Lower leg skin (tissue), 4 donors: ENCODE results near the gene ARNT2. TPM values are rescaled to one million over a fixed set of nuclear protein-coding genes. Genes with fewer than 3 reads are reported as not detected.
A peak's percentile ranks its signal among the peaks of the same experiment; 100 is the strongest.

ENCODE experiments used
- DNase-seq, 2 donors: peaks; one replicate each; pipeline ENCODE4 v3.0.0-alpha.2; 2019; ENCODE audit warnings: low spot score in 2 of 2
- H3K4me3 ChIP-seq: fragments of 200-600 bp; sonication (generic); 2 replicates; pipeline ENCODE4 v1.5.1; 2017; ENCODE audit warnings: mild to moderate bottlenecking, low read depth; ENCODE audit not compliant: poor library complexity, severe bottlenecking
- CTCF ChIP-seq, 3 donors: fragments of 450-650 bp; IDR thresholded peaks; one replicate each; pipeline ENCODE4 v1.5.1; 2016; ENCODE audit warnings: antibody characterized with exemption in 3 of 3, mild to moderate bottlenecking in 3 of 3, moderate library complexity in 2 of 3
- POLR2A ChIP-seq, 2 donors: fragments of 450-650 bp; IDR thresholded peaks; one replicate each; pipeline ENCODE4 v1.6.1; 2016 to 2017; ENCODE audit warnings: antibody characterized with exemption in 2 of 2, mild to moderate bottlenecking in 1 of 2, moderate library complexity in 1 of 2
- WGBS, 2 donors: methylation state at CpG; one replicate each; pipeline ENCODE4 v1.1.5; 2018; 5-methylcytosine and 5-hydroxymethylcytosine counted together
- intact Hi-C: fragments of 100-400 bp; cut with DNase I; formaldehyde crosslinking; loops from one replicate; pipeline ENCODE4 v1.15.0; 2023; ENCODE audit warnings: low total_unique reads
- total RNA-seq, 4 donors: library from RNA; depleted of rRNA; stranded (reverse); fragments of >200 nt; gene quantifications; one replicate each; pipeline ENCODE4 v1.1.0, GENCODE V29; 2016

Gene ARNT2
- total RNA-seq, 4 donors from 2014 or later: 1.7 to 8.7 (median 3.0) TPM

GRCh38 chr15:80580536-80581260 lies 176.5 kb downstream of the ARNT2 start:
- WGBS, 2 donors: 75 to 86% methylated on average over 10 to 11 of the region's 11 CpGs
- intact Hi-C loops: no loop called here
- no peak overlapping the region for H3K4me3 ChIP-seq
- DNase-seq: peak in 1 of 2 donors; percentile 74
- TF ChIP-seq CTCF (IDR thresholded peaks at IDR 0.05): no peak
- no peak for TF ChIP-seq POLR2A (IDR thresholded peaks at IDR 0.05)

- TF ChIP-seq CTCF (IDR thresholded peaks at IDR 0.05): no peak
- TF ChIP-seq POLR2A (IDR thresholded peaks at IDR 0.05): no peak
- peak in 1 of 2 donors; percentile 39 for DNase-seq
- no peak overlapping the region for H3K4me3 ChIP-seq
- intact Hi-C loops: no loop called here
- WGBS, 2 donors: 69 to 74% methylated on average over 7 of the region's 7 CpGs
These were observed 177.8 kb downstream of the ARNT2 start for GRCh38 chr15:80581976-80582375.

- DNase-seq: peak in 1 of 2 donors; percentile 80
These were observed 178.7 kb downstream of the ARNT2 start for GRCh38 chr15:80582816-80583423.

GRCh38 chr15:80584561-80584964 lies 180.4 kb downstream of the ARNT2 start:
- peak in 1 of 2 donors; percentile 68 for DNase-seq
- TF ChIP-seq CTCF (IDR thresholded peaks at IDR 0.05) (no peak), POLR2A (IDR thresholded peaks at IDR 0.05) (no peak)
- WGBS, 2 donors: 80 to 82% methylated on average over 7 of the region's 7 CpGs
- intact Hi-C loops: no loop called here
- no peak overlapping the region for H3K4me3 ChIP-seq

More at GRCh38 chr15:80582816-80583423, 178.7 kb downstream of the ARNT2 start:
- H3K4me3 ChIP-seq: no peak overlapping the region
- TF ChIP-seq CTCF (IDR thresholded peaks at IDR 0.05): no peak
- no peak for TF ChIP-seq POLR2A (IDR thresholded peaks at IDR 0.05)
- 94 to 98% methylated on average over 15 of the region's 15 CpGs for WGBS, 2 donors
- intact Hi-C loops: no loop called here

- TF ChIP-seq POLR2A (IDR thresholded peaks at IDR 0.05): no peak
- TF ChIP-seq CTCF (IDR thresholded peaks at IDR 0.05): no peak
- intact Hi-C loops: no loop called here
- WGBS, 2 donors: 69 to 72% methylated on average over 3 of the region's 3 CpGs
These were observed 180.9 kb downstream of the ARNT2 start for GRCh38 chr15:80584973-80585525.

More at GRCh38 chr15:80584973-80585525, 180.9 kb downstream of the ARNT2 start:
- no peak overlapping the region for H3K4me3 ChIP-seq
- DNase-seq: no peak
